CD8-positive, alpha-beta memory T cell (primary cell): ENCODE data around the gene C1QL2. TPM values are rescaled to one million over a fixed set of nuclear protein-coding genes. Genes with fewer than 3 reads are reported as not detected.
A peak's percentile ranks its signal among the peaks of the same experiment; 100 is the strongest.

Experiments used
- CTCF ChIA-PET: fragments of 350-600 bp; sonication (Branson Sonifier 250); formaldehyde crosslinking; loops from one replicate; lab custom pipeline; 2021; ENCODE audit warnings: antibody characterized with exemption; lab: Charles Lee
- POLR2A ChIA-PET: fragments of 350-600 bp; sonication (Branson Sonifier 250); formaldehyde crosslinking; loops from one replicate; lab custom pipeline; 2021; ENCODE audit warnings: antibody characterized with exemption; lab: Charles Lee
- DNase-seq, 5 donors: peaks; one replicate each; pipeline versions ENCODE4 v3.0.0 to v3.0.0-alpha.2; 2020 to 2022; ENCODE audit warnings: mixed read lengths in 1 of 5
- H3K27ac ChIP-seq: one replicate; pipeline ENCODE4 v1.7.0; 2013; ENCODE audit warnings: low read depth, mild to moderate bottlenecking, low read length, moderate library complexity
- H3K27me3 ChIP-seq: 2 replicates; pipeline ENCODE4 v1.7.0; 2013; ENCODE audit warnings: low read length, mild to moderate bottlenecking; ENCODE audit not compliant: insufficient read depth, poor library complexity, severe bottlenecking
- H3K36me3 ChIP-seq: 2 replicates; pipeline ENCODE4 v1.7.0; 2013; ENCODE audit warnings: mild to moderate bottlenecking, low read length, moderate library complexity; ENCODE audit not compliant: insufficient read depth
- H3K4me1 ChIP-seq: 2 replicates; pipeline ENCODE4 v1.7.0; 2013; ENCODE audit warnings: mild to moderate bottlenecking, low read length, moderate library complexity; ENCODE audit not compliant: insufficient read depth
- H3K4me3 ChIP-seq: 2 replicates; pipeline ENCODE4 v1.7.0; 2013; ENCODE audit warnings: mild to moderate bottlenecking, low read length
- H3K9me3 ChIP-seq: 2 replicates; pipeline ENCODE4 v1.7.0; 2013; ENCODE audit warnings: mild to moderate bottlenecking, low read length
- H3K27ac Mint-ChIP-seq, 8 donors: one replicate each; pipeline ENCODE4 v1.8.0; 2020 to 2021; ENCODE audit warnings: mixed read lengths in 8 of 8, mild to moderate bottlenecking in 6 of 8, inconsistent platforms in 3 of 8, moderate library complexity in 3 of 8
- H3K27me3 Mint-ChIP-seq, 2 donors: one replicate each; pipeline ENCODE4 v1.8.0; 2020 to 2021; ENCODE audit warnings: mixed read lengths in 2 of 2, mild to moderate bottlenecking in 1 of 2, moderate library complexity in 1 of 2
- H3K36me3 Mint-ChIP-seq, 3 donors: one replicate each; pipeline ENCODE4 v1.8.0; 2020 to 2021; ENCODE audit warnings: mixed read lengths in 3 of 3, inconsistent platforms in 1 of 3, mild to moderate bottlenecking in 1 of 3
- H3K4me1 Mint-ChIP-seq, 3 donors: one replicate each; pipeline ENCODE4 v1.8.0; 2020 to 2021; ENCODE audit warnings: mixed read lengths in 3 of 3, inconsistent platforms in 1 of 3, mild to moderate bottlenecking in 1 of 3
- H3K4me3 Mint-ChIP-seq, 7 donors: one replicate each; pipeline ENCODE4 v1.8.0; 2020 to 2021; ENCODE audit warnings: mixed read lengths in 7 of 7, mild to moderate bottlenecking in 6 of 7, moderate library complexity in 4 of 7, inconsistent platforms in 2 of 7
- H3K9me3 Mint-ChIP-seq, 5 donors: one replicate each; pipeline ENCODE4 v1.8.0; 2020 to 2022; ENCODE audit warnings: mixed read lengths in 5 of 5, mild to moderate bottlenecking in 3 of 5, moderate library complexity in 2 of 5, inconsistent platforms in 1 of 5
- polyA plus RNA-seq: library from polyadenylated mRNA; unstranded; fragments of 300-500 nt; fragmentation: Illumina TruSeq; gene quantifications from one replicate; pipeline ENCODE4 v1.2.3, GENCODE V29; 2021
- total RNA-seq, 2 experiments: library from RNA; stranded (reverse); gene quantifications; one replicate each; pipeline ENCODE4 v1.2.3, GENCODE V29; 2021

Gene C1QL2
- total and polyA plus RNA-seq, 3 experiments from 2014 or later = not detected

- Mint-ChIP-seq H3K36me3 (no peaks in the 10 kb centered on the region), H3K4me3 (no peak overlapping the region), H3K27me3 (peaks cover 6 to 9% of the 10 kb centered on the region in 2 donors), H3K4me1 (no peaks in the 10 kb centered on the region), H3K9me3 (peaks cover 0 to 17% (median 7%) of the 10 kb centered on the region in 5 donors), H3K27ac (no peak overlapping the region)
- no peaks in the 10 kb centered on the region for H3K9me3 ChIP-seq
- no peak for DNase-seq
- ChIA-PET POLR2A (no interaction called here), CTCF (no interaction called here)
- H3K4me1 ChIP-seq = no peaks in the 10 kb centered on the region
- H3K4me3 ChIP-seq = no peak overlapping the region
- H3K27ac ChIP-seq = no peak overlapping the region
- H3K27me3 ChIP-seq = no peaks in the 10 kb centered on the region
- H3K36me3 ChIP-seq = no peaks in the 10 kb centered on the region
Measured at GRCh38 chr2:119114266-119114665, 44.3 kb downstream of the C1QL2 start.

GRCh38 chr2:119113489-119113770 is 45.1 kb downstream of the C1QL2 start:
- ChIA-PET CTCF (no interaction called here), POLR2A (no interaction called here)
- no peak overlapping the region for H3K4me3 Mint-ChIP-seq
- H3K4me1 ChIP-seq = no peaks in the 10 kb centered on the region
- H3K27me3 ChIP-seq = no peaks in the 10 kb centered on the region
- H3K27ac ChIP-seq = no peak overlapping the region
- peaks cover 8 to 10% of the 10 kb centered on the region in 2 donors for H3K27me3 Mint-ChIP-seq
- H3K4me3 ChIP-seq = no peak overlapping the region
- peaks cover 0 to 17% (median 7%) of the 10 kb centered on the region in 5 donors for H3K9me3 Mint-ChIP-seq
- no peaks in the 10 kb centered on the region for H3K9me3 ChIP-seq
- no peak for DNase-seq
- no peaks in the 10 kb centered on the region for H3K4me1 Mint-ChIP-seq
- no peak overlapping the region for H3K27ac Mint-ChIP-seq
- no peaks in the 10 kb centered on the region for H3K36me3 Mint-ChIP-seq
- no peaks in the 10 kb centered on the region for H3K36me3 ChIP-seq

GRCh38 chr2:119112770-119113488 is 45.6 kb downstream of the C1QL2 start:
- ChIA-PET POLR2A (no interaction called here), CTCF (no interaction called here)
- Mint-ChIP-seq H3K27me3 (peaks cover 5 to 10% of the 10 kb centered on the region in 2 donors), H3K9me3 (peaks cover 0 to 17% (median 7%) of the 10 kb centered on the region in 5 donors), H3K4me3 (no peak overlapping the region), H3K36me3 (no peaks in the 10 kb centered on the region), H3K4me1 (no peaks in the 10 kb centered on the region), H3K27ac (no peak overlapping the region)
- H3K27ac ChIP-seq = no peak overlapping the region
- H3K27me3 ChIP-seq = no peaks in the 10 kb centered on the region
- no peaks in the 10 kb centered on the region for H3K36me3 ChIP-seq
- H3K4me1 ChIP-seq = no peaks in the 10 kb centered on the region
- DNase-seq = no peak
- H3K4me3 ChIP-seq = no peak overlapping the region
- no peaks in the 10 kb centered on the region for H3K9me3 ChIP-seq

- ChIA-PET CTCF (interaction anchor here (1.1 kb wide), 1 partner anchor 9 kb away, joined by 5 read pairs; no protein-coding TSS in a partner anchor), POLR2A (no interaction called here)
- no peak overlapping the region for H3K27ac Mint-ChIP-seq
- no peaks in the 10 kb centered on the region for H3K36me3 ChIP-seq
- no peaks in the 10 kb centered on the region for H3K36me3 Mint-ChIP-seq
- H3K27me3 Mint-ChIP-seq = peaks cover 9 to 10% of the 10 kb centered on the region in 2 donors
- no peak overlapping the region for H3K4me3 Mint-ChIP-seq
- no peaks in the 10 kb centered on the region for H3K4me1 Mint-ChIP-seq
- DNase-seq = no peak
- H3K27ac ChIP-seq = no peak overlapping the region
- H3K9me3 ChIP-seq = no peaks in the 10 kb centered on the region
- no peaks in the 10 kb centered on the region for H3K27me3 ChIP-seq
- H3K9me3 Mint-ChIP-seq = peaks cover 0 to 18% (median 11%) of the 10 kb centered on the region in 5 donors
- no peak overlapping the region for H3K4me3 ChIP-seq
- H3K4me1 ChIP-seq = no peaks in the 10 kb centered on the region
Measured at GRCh38 chr2:119112230-119112629, 46.3 kb downstream of the C1QL2 start.

GRCh38 chr2:119111115-119111975 is 47.2 kb downstream of the C1QL2 start:
- peaks cover 0 to 18% (median 11%) of the 10 kb centered on the region in 5 donors for H3K9me3 Mint-ChIP-seq
- H3K36me3 Mint-ChIP-seq = no peaks in the 10 kb centered on the region
- ChIA-PET CTCF (interaction anchor here (1.1 kb wide), 1 partner anchor 10 kb away, joined by 5 read pairs; no protein-coding TSS in a partner anchor), POLR2A (no interaction called here)
- no peaks in the 10 kb centered on the region for H3K36me3 ChIP-seq
- H3K4me3 Mint-ChIP-seq = no peak overlapping the region
- no peak overlapping the region for H3K27ac ChIP-seq
- H3K4me3 ChIP-seq = no peak overlapping the region
- no peak for DNase-seq
- H3K27me3 Mint-ChIP-seq = peaks cover 9 to 10% of the 10 kb centered on the region in 2 donors
- H3K4me1 Mint-ChIP-seq = no peaks in the 10 kb centered on the region
- H3K4me1 ChIP-seq = no peaks in the 10 kb centered on the region
- no peaks in the 10 kb centered on the region for H3K9me3 ChIP-seq
- H3K27me3 ChIP-seq = no peaks in the 10 kb centered on the region
- peak overlapping the region in 1 of 8 donors; percentile 59 for H3K27ac Mint-ChIP-seq

- Histone ChIP-seq H3K36me3 (no peaks in the 10 kb centered on the region), H3K4me1 (no peaks in the 10 kb centered on the region), H3K4me3 (no peak overlapping the region), H3K9me3 (no peaks in the 10 kb centered on the region), H3K27me3 (no peaks in the 10 kb centered on the region), H3K27ac (no peak overlapping the region)
- ChIA-PET CTCF (no interaction called here), POLR2A (no interaction called here)
- Mint-ChIP-seq H3K4me3 (no peak overlapping the region), H3K27ac (no peak overlapping the region), H3K4me1 (no peaks in the 10 kb centered on the region), H3K36me3 (no peaks in the 10 kb centered on the region), H3K27me3 (peaks cover 10 to 11% of the 10 kb centered on the region in 2 donors), H3K9me3 (peaks cover 0 to 19% (median 13%) of the 10 kb centered on the region in 5 donors)
- DNase-seq = no peak
Measured at GRCh38 chr2:119109866-119110265, 48.7 kb downstream of the C1QL2 start.

- Mint-ChIP-seq H3K4me1 (no peaks in the 10 kb centered on the region), H3K27ac (no peak overlapping the region), H3K9me3 (peaks cover 11 to 26% (median 17%) of the 10 kb centered on the region in 5 donors), H3K4me3 (no peak overlapping the region), H3K27me3 (peaks cover 5 to 9% of the 10 kb centered on the region in 2 donors), H3K36me3 (no peaks in the 10 kb centered on the region)
- ChIA-PET CTCF (no interaction called here), POLR2A (no interaction called here)
- H3K36me3 ChIP-seq = no peaks in the 10 kb centered on the region
- no peaks in the 10 kb centered on the region for H3K27me3 ChIP-seq
- DNase-seq = no peak
- H3K4me3 ChIP-seq = no peak overlapping the region
- no peak overlapping the region for H3K27ac ChIP-seq
- H3K9me3 ChIP-seq = peaks cover 8% of the 10 kb centered on the region
- H3K4me1 ChIP-seq = no peaks in the 10 kb centered on the region
Measured at GRCh38 chr2:119108186-119108585, 50.4 kb downstream of the C1QL2 start.

GRCh38 chr2:119106301-119106897 is 52.2 kb downstream of the C1QL2 start:
- Mint-ChIP-seq H3K36me3 (no peaks in the 10 kb centered on the region), H3K27me3 (peaks cover 5 to 9% of the 10 kb centered on the region in 2 donors), H3K27ac (no peak overlapping the region), H3K9me3 (peaks cover 14 to 24% (median 19%) of the 10 kb centered on the region in 5 donors), H3K4me1 (no peaks in the 10 kb centered on the region), H3K4me3 (no peak overlapping the region)
- ChIA-PET POLR2A (no interaction called here), CTCF (no interaction called here)
- Histone ChIP-seq H3K36me3 (no peaks in the 10 kb centered on the region), H3K4me3 (no peak overlapping the region), H3K27ac (no peak overlapping the region), H3K9me3 (peaks cover 9% of the 10 kb centered on the region), H3K27me3 (no peaks in the 10 kb centered on the region), H3K4me1 (no peaks in the 10 kb centered on the region)
- DNase-seq = no peak
